ENCODE measurements around the gene HDAC4.

DNA sequence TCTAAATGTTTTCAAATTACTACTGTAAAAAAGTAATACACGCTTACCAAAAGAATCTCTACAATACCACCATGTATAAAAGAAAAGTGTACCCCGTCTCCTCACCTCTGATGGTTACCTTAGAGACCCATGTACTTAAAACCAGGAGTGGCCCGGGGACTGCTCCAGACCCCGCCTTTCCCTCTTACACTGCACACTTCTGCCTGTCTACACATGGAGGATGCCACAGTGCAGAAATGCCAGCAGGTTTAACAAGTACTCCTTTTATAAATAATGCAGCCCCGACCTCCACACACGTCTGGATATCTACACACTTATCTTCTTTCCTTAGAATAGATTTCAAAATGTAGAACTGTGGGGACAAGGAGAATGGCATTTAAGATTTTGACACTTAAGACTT, 5.3 kb downstream of the HDAC4 start:
- TF ChIP-seq, protein P1, sequence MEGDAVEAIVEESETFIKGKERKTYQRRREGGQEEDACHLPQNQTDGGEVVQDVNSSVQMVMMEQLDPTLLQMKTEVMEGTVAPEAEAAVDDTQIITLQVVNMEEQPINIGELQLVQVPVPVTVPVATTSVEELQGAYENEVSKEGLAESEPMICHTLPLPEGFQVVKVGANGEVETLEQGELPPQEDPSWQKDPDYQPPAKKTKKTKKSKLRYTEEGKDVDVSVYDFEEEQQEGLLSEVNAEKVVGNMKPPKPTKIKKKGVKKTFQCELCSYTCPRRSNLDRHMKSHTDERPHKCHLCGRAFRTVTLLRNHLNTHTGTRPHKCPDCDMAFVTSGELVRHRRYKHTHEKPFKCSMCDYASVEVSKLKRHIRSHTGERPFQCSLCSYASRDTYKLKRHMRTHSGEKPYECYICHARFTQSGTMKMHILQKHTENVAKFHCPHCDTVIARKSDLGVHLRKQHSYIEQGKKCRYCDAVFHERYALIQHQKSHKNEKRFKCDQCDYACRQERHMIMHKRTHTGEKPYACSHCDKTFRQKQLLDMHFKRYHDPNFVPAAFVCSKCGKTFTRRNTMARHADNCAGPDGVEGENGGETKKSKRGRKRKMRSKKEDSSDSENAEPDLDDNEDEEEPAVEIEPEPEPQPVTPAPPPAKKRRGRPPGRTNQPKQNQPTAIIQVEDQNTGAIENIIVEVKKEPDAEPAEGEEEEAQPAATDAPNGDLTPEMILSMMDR (IDR thresholded peaks at IDR 0.05; ENCODE audit: low read depth, low read length, missing input control), result no peak
- no peak for TF ChIP-seq YY1 (IDR thresholded peaks at IDR 0.05)
- TF ChIP-seq FOXA1 (IDR thresholded peaks at IDR 0.05), result no peak
- no peak for TF ChIP-seq ATF3 (IDR thresholded peaks at IDR 0.05)
- no peak for TF ChIP-seq HNF4A (conservative IDR thresholded peaks at IDR 0.05)
- TF ChIP-seq EGR1 (IDR thresholded peaks at IDR 0.05; ENCODE audit: low read depth in 2 of 2), result no peak
- TF ChIP-seq RAD21 (IDR thresholded peaks at IDR 0.05), result no peak
- no peak for TF ChIP-seq MAX (IDR thresholded peaks at IDR 0.05)
- TF ChIP-seq FOXA2 (IDR thresholded peaks at IDR 0.05), result no peak
- TF ChIP-seq RXRA (IDR thresholded peaks at IDR 0.05), result no peak
- TF ChIP-seq, protein P2, sequence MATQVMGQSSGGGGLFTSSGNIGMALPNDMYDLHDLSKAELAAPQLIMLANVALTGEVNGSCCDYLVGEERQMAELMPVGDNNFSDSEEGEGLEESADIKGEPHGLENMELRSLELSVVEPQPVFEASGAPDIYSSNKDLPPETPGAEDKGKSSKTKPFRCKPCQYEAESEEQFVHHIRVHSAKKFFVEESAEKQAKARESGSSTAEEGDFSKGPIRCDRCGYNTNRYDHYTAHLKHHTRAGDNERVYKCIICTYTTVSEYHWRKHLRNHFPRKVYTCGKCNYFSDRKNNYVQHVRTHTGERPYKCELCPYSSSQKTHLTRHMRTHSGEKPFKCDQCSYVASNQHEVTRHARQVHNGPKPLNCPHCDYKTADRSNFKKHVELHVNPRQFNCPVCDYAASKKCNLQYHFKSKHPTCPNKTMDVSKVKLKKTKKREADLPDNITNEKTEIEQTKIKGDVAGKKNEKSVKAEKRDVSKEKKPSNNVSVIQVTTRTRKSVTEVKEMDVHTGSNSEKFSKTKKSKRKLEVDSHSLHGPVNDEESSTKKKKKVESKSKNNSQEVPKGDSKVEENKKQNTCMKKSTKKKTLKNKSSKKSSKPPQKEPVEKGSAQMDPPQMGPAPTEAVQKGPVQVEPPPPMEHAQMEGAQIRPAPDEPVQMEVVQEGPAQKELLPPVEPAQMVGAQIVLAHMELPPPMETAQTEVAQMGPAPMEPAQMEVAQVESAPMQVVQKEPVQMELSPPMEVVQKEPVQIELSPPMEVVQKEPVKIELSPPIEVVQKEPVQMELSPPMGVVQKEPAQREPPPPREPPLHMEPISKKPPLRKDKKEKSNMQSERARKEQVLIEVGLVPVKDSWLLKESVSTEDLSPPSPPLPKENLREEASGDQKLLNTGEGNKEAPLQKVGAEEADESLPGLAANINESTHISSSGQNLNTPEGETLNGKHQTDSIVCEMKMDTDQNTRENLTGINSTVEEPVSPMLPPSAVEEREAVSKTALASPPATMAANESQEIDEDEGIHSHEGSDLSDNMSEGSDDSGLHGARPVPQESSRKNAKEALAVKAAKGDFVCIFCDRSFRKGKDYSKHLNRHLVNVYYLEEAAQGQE (IDR thresholded peaks at IDR 0.05), result no peak
- TF ChIP-seq, protein P3, sequence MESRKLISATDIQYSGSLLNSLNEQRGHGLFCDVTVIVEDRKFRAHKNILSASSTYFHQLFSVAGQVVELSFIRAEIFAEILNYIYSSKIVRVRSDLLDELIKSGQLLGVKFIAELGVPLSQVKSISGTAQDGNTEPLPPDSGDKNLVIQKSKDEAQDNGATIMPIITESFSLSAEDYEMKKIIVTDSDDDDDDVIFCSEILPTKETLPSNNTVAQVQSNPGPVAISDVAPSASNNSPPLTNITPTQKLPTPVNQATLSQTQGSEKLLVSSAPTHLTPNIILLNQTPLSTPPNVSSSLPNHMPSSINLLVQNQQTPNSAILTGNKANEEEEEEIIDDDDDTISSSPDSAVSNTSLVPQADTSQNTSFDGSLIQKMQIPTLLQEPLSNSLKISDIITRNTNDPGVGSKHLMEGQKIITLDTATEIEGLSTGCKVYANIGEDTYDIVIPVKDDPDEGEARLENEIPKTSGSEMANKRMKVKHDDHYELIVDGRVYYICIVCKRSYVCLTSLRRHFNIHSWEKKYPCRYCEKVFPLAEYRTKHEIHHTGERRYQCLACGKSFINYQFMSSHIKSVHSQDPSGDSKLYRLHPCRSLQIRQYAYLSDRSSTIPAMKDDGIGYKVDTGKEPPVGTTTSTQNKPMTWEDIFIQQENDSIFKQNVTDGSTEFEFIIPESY (IDR thresholded peaks at IDR 0.05), result no peak
